Raji (cell line): ENCODE measurements around the gene FAM9B.

Experiments
- POLR2A ChIP-seq: IDR thresholded peaks from 2 replicates; pipeline ENCODE4 v1.6.1; 2011; ENCODE audit warnings: low read depth, low read length, control low read depth; ENCODE audit not compliant: insufficient read depth

The FAM9B gene

GRCh38 chrX:9033989-9034388 lies at the start of gene FAM9B:
Gene FAM9B, minus strand, starts transcription at chrX:9034127. Its CDS starts 1,141 bp downstream, at chrX:9032986.
- no peak for TF ChIP-seq POLR2A

- no peak for TF ChIP-seq POLR2A
These were observed 47.3 kb upstream of the FAM9B start for GRCh38 chrX:9081271-9081670.

GRCh38 chrX:9074326-9074725 lies 40.4 kb upstream of the FAM9B start:
- no peak for TF ChIP-seq POLR2A

GRCh38 chrX:9072281-9072680 lies 38.4 kb upstream of the FAM9B start:
- TF ChIP-seq POLR2A: no peak

- no peak for TF ChIP-seq POLR2A
These were observed 37.2 kb upstream of the FAM9B start for GRCh38 chrX:9071031-9071650.

- no peak for TF ChIP-seq POLR2A
These were observed 35.6 kb upstream of the FAM9B start for GRCh38 chrX:9069573-9069972.

- TF ChIP-seq POLR2A: no peak
These were observed 30.8 kb upstream of the FAM9B start for GRCh38 chrX:9064694-9065093.

- TF ChIP-seq POLR2A: no peak
These were observed 28.7 kb upstream of the FAM9B start for GRCh38 chrX:9062641-9063040.

GRCh38 chrX:9055354-9055753 lies 21.4 kb upstream of the FAM9B start:
- no peak for TF ChIP-seq POLR2A

- no peak for TF ChIP-seq POLR2A
These were observed 18.2 kb upstream of the FAM9B start for GRCh38 chrX:9052081-9052480.

GRCh38 chrX:9050331-9050730 lies 16.4 kb upstream of the FAM9B start:
- no peak for TF ChIP-seq POLR2A

GRCh38 chrX:9048801-9049200 lies 14.9 kb upstream of the FAM9B start:
- no peak for TF ChIP-seq POLR2A

GRCh38 chrX:9038244-9038643 lies 4.3 kb upstream of the FAM9B start:
- TF ChIP-seq POLR2A: no peak

GRCh38 chrX:9037296-9037695 lies 3.4 kb upstream of the FAM9B start:
- no peak for TF ChIP-seq POLR2A

- no peak for TF ChIP-seq POLR2A
These were observed 341 bp downstream of the FAM9B start for GRCh38 chrX:9033586-9033985.

GRCh38 chrX:9033179-9033578 lies 748 bp downstream of the FAM9B start:
- no peak for TF ChIP-seq POLR2A

- TF ChIP-seq POLR2A: no peak
These were observed 10.6 kb downstream of the FAM9B start for GRCh38 chrX:9023293-9023692.
